ENCODE results near the gene GPATCH4.

DNA sequence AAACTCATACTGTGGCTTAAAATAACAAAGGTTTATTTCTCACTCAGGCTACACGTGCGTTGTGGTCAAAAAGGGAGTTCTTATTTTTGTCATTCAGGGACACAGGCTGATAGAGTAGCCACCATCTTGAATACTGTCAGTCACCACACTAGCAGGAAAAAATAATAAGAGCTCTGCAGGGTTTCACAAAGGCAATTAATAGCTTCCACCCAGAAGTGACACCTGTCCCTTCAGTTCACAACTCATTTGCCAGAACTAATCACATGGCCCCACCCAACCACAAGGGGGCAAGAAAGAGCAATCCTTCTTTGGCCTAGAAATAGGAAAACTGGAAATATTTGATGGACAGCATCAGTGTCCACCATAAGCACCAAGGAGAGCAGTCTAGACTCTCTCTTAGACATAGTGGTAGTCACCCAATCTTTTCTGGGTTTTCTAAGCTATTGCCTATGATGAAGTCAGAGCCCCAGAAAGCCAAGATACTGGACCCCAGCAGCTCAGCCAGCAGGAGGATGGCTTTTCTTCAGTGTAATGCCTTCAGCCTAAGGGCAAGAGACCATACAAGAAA lies 26.1 kb upstream of the GPATCH4 start:
- TF ChIP-seq, protein P1, sequence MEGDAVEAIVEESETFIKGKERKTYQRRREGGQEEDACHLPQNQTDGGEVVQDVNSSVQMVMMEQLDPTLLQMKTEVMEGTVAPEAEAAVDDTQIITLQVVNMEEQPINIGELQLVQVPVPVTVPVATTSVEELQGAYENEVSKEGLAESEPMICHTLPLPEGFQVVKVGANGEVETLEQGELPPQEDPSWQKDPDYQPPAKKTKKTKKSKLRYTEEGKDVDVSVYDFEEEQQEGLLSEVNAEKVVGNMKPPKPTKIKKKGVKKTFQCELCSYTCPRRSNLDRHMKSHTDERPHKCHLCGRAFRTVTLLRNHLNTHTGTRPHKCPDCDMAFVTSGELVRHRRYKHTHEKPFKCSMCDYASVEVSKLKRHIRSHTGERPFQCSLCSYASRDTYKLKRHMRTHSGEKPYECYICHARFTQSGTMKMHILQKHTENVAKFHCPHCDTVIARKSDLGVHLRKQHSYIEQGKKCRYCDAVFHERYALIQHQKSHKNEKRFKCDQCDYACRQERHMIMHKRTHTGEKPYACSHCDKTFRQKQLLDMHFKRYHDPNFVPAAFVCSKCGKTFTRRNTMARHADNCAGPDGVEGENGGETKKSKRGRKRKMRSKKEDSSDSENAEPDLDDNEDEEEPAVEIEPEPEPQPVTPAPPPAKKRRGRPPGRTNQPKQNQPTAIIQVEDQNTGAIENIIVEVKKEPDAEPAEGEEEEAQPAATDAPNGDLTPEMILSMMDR (IDR thresholded peaks at IDR 0.05), result peak; percentile 54 to 64 (median 62)
- TF ChIP-seq EP300 (IDR thresholded peaks at IDR 0.05; ENCODE audit: low read depth) (no peak), POLR2AphosphoS5 (IDR thresholded peaks at IDR 0.05) (no peak), POLR2A (IDR thresholded peaks at IDR 0.05) (no peak)

Data from transverse colon (tissue), 4 donors.